Kidney capillary endothelial cell (primary cell): ENCODE measurements around the gene NEUROD1.

Source experiments
- DNase-seq: peaks from one replicate; pipeline ENCODE4 v3.0.0-alpha.2; 2018; ENCODE audit warnings: low spot score

Gene NEUROD1

GRCh38 chr2:181679544-181679979 is 755 bp downstream of the NEUROD1 start:
- no peak for DNase-seq

DNA sequence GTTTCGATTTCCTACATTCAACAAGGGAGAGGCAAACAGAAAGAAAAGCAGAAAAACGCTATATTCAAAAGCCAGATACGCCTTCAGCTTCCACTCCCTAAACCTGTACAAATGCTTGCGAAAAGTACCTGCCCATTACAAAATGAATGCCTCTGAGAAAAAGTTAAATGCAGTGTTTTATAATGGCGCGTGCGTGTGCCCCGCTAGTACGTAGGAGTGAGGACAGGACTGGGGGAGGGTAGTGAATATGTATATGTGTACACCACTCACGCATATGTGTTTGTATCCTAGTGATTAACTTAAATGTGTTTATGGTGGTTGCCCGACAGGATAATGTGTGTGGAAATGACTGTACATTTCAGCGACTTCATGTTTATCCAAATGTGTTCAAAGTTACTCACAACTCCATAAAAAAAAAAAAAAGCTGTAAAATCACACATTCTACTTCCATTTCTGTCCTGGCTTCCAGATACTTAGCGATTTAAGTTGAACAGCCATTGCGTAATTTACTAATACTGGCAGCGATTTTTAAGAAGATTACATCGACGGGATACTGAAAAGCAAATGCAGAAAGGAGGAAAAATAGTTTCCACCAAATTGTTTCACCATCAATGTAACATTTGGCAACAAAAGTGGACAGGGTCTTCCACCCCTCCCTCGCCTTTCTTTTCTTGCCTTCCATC is 1.3 kb downstream of the NEUROD1 start:
- no peak for DNase-seq

DNA sequence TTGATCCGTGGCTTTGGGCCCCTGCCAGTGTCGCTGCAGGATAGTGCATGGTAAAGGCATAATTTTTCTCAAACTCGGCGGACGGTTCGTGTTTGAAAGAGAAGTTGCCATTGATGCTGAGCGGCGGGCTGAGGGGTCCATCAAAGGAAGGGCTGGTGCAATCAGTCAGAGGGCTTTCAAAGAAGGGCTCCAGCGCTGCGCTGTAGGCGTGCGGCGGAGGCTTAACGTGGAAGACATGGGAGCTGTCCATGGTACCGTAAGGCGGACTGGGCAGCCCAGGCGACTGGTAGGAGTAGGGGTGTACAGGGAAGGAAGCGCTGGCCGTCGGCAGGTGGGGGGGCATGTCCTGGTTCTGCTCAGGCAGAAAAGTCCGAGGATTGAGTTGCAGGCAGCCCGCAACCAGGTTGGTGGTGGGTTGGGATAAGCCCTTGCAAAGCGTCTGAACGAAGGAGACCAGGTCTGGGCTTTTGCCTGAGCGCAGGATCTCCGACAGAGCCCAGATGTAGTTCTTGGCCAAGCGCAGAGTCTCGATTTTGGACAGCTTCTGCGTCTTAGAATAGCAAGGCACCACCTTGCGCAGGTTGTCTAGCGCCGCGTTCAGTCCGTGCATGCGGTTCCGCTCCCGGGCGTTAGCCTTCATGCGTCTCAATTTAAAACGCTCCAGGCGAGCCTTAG is 2.3 kb downstream of the NEUROD1 start:
- DNase-seq, result peak; percentile 63

DNA sequence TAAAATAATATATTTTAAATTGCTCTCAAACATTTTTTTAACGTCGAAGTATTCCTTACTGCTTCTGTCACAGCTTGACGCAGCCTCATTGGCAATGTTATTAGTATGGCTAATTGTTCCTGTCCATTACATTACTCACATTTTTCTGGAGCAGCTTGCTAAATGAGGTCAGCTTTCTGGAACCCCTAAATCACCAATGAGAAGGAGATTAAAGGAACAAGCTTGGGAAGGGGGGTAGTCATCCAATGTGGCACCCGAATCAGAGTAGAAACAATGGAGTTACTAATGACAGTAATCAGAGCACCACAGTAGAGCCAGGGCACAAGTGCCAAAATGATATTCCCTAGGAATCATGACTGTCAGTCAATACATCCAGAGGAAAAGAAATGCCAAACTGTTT is 5.1 kb downstream of the NEUROD1 start:
- no peak for DNase-seq

GRCh38 chr2:181674461-181674860 is 5.9 kb downstream of the NEUROD1 start:
- DNase-seq, result no peak

- peak; percentile 70 for DNase-seq
These were observed 7.1 kb downstream of the NEUROD1 start for GRCh38 chr2:181673173-181673572.

GRCh38 chr2:181672255-181673008 is 7.9 kb downstream of the NEUROD1 start:
- DNase-seq, result no peak

GRCh38 chr2:181670632-181671031 is 9.7 kb downstream of the NEUROD1 start:
- no peak for DNase-seq

- no peak for DNase-seq
These were observed 13.1 kb downstream of the NEUROD1 start for GRCh38 chr2:181667234-181667633.

GRCh38 chr2:181662287-181662686 is 18.0 kb downstream of the NEUROD1 start:
- no peak for DNase-seq

GRCh38 chr2:181660181-181660580 is 20.1 kb downstream of the NEUROD1 start:
- no peak for DNase-seq

GRCh38 chr2:181658444-181658843 is 21.9 kb downstream of the NEUROD1 start:
- no peak for DNase-seq

GRCh38 chr2:181657379-181657778 is 22.9 kb downstream of the NEUROD1 start:
- no peak for DNase-seq

GRCh38 chr2:181656450-181657291 is 23.6 kb downstream of the NEUROD1 start, which contains the start of gene CERKL:
TSS of gene CERKL (minus strand) at chr2:181657105. CDS start at chr2:181657006, 99 bp downstream.
- DNase-seq, result no peak

GRCh38 chr2:181655519-181655918 is 24.8 kb downstream of the NEUROD1 start:
- DNase-seq, result no peak

DNA sequence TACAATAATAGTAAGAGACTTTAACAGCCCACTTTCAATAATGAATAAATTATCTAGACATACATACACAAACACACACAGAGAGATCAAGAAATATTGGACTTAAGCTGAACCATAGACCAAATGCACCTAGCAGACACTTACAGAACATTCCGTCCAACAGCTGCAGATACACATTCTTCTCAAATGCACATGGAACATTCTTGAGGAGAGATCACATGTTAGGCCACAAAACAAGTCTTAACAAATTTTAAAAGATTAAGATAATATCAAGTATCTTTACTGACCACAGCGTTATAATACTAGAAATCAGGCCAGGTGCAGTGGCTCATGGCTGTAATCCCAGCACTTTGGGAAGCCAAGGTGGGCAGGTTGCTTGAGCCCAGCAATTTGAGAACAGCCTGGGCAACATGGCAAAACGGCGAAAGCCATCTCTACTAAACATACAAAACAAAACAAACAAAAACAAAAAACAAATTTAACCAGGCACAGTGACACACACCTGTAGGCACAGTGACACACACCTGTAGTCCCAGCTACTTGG is 30.8 kb downstream of the NEUROD1 start:
- DNase-seq, result no peak

GRCh38 chr2:181648478-181649155 is 31.7 kb downstream of the NEUROD1 start:
- no peak for DNase-seq

GRCh38 chr2:181646415-181646987 is 33.8 kb downstream of the NEUROD1 start:
- DNase-seq, result no peak

DNA sequence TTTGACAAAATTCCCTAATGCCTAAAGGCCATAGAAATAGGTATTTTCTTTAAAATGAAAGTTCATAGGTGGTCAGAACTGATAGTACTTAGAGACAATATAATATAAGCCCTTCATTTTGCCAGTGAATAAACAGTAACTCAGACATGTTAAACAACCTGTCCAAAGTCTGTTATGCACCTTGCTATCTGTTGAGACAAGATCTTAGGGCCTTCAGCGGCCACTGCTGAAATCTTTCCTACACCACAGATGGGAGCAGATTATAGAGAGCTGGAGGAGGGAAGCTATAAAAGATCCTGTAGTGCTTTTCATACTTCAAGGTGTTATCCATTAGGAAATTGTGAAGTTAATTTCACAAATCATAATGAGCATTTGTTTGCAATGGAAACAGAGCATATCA is 37.2 kb downstream of the NEUROD1 start:
- no peak for DNase-seq

- no peak for DNase-seq
These were observed 38.2 kb downstream of the NEUROD1 start for GRCh38 chr2:181642086-181642485.

GRCh38 chr2:181639686-181640085 is 40.6 kb downstream of the NEUROD1 start:
- no peak for DNase-seq
